ENCODE measurements around the gene SIAH3. TPM values are rescaled to one million over a fixed set of nuclear protein-coding genes. Genes with fewer than 3 reads are reported as not detected.
"Not testable (repeated sequence)": the region's sequence is repeated elsewhere in the genome, so short reads cannot be mapped to it uniquely, and the experiment has no call there.

SIAH3 gene
- total and polyA plus RNA-seq, 4 donors: 3.5 to 15.1 (median 12.4) TPM

DNA sequence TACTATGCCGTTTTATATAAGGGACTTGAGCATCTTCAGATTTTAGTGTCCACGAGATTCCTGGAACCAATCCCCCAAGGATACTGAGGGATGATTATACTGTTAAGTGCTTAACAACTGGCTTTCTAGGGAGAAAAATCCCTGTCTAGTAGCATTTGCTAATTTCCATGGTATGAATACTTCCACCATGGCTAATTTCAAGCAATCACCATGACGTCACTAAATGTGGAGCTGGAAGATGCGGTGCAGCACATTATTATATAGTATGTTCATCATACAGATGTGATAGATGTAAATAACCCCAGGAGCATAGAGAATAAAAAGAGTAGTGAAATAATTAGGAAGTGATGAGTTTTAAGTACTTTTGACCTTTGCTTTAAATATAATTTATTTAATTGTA lies 72.7 kb downstream of the SIAH3 start:
- Histone ChIP-seq H3K27me3 (ENCODE audit: control insufficient read depth, insufficient read depth, low read length) (no peaks in the 10 kb centered on the region), H3K27ac (ENCODE audit: low read depth, low read length) (no peak overlapping the region), H3K4me1 (ENCODE audit: control insufficient read depth, insufficient read depth, low read length) (peaks cover 16% of the 10 kb centered on the region), H3K4me3 (ENCODE audit: low read depth, low read length) (no peak overlapping the region), H3K36me3 (ENCODE audit: control insufficient read depth, insufficient read depth, low read length) (peaks cover 7% of the 10 kb centered on the region), H3K9me3 (ENCODE audit: control insufficient read depth, insufficient read depth, low read length) (no peaks in the 10 kb centered on the region)
- WGBS (ENCODE audit: insufficient coverage): no CpG with 5 or more reads among the region's 4 CpGs
- DNase-seq (ENCODE audit: low read depth in 4 of 6, low spot score in 6 of 6): no peak

DNA sequence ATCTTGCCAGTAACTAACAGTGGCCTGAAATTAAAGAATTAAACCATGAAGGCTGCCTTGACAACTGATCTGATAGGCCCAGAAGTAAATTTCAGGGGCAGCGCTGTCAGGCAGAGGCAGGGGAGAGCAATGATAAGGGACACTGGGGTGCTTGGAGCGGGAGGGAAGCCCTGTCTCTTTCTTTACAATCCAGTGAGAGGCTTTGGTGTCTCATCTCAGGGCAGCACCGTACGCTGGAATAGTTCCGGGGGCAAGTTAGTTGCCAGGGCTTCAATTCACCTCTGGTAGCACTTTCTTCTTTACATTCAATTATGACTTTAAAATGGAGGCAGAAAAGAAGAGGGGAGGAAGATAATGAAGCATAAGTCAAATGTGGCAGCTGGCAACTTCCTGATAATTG lies 74.8 kb downstream of the SIAH3 start:
- Histone ChIP-seq H3K4me1 (ENCODE audit: control insufficient read depth, insufficient read depth, low read length) (peaks cover 11% of the 10 kb centered on the region), H3K9me3 (ENCODE audit: control insufficient read depth, insufficient read depth, low read length) (no peaks in the 10 kb centered on the region), H3K27ac (ENCODE audit: low read depth, low read length) (no peak overlapping the region), H3K4me3 (ENCODE audit: low read depth, low read length) (no peak overlapping the region), H3K36me3 (ENCODE audit: control insufficient read depth, insufficient read depth, low read length) (no peaks in the 10 kb centered on the region), H3K27me3 (ENCODE audit: control insufficient read depth, insufficient read depth, low read length) (no peaks in the 10 kb centered on the region)
- DNase-seq (ENCODE audit: low read depth in 4 of 6, low spot score in 6 of 6): no peak
- WGBS (ENCODE audit: insufficient coverage): 62% methylated on average over 2 of the region's 5 CpGs

DNA sequence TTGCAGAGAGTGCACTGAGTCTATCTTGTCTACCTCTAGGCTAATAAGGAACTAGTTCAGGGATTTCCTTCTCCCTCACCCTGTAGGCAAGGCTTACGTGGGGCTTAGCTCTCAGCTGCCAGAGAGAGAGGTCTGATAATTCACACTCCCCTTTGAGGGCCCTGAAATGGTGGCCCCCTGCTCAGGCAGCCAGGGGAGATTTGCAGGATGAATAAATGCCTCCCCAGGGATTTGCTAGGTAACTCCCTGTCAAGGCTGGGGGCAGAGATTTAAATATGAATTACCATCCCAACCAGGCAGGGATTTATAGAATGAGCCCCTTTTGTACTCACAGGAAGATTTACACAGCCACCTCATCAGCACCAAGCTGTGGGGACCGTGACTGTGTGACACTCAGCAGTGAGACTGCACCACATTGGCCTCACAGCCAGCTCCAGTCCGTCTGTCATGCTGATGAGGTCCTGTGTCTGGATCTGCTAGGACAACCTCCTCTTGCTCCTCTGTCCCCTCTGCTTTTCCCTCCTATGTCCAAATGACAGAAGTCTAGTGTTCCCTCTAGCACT lies 76.1 kb downstream of the SIAH3 start:
- H3K4me3 ChIP-seq (ENCODE audit: low read depth, low read length): no peak overlapping the region
- no peak overlapping the region for H3K27ac ChIP-seq (ENCODE audit: low read depth, low read length)
- no peaks in the 10 kb centered on the region for H3K36me3 ChIP-seq (ENCODE audit: control insufficient read depth, insufficient read depth, low read length)
- H3K4me1 ChIP-seq (ENCODE audit: control insufficient read depth, insufficient read depth, low read length): peaks cover 5% of the 10 kb centered on the region
- WGBS (ENCODE audit: insufficient coverage): 53% methylated on average over 3 of the region's 3 CpGs
- no peaks in the 10 kb centered on the region for H3K9me3 ChIP-seq (ENCODE audit: control insufficient read depth, insufficient read depth, low read length)
- H3K27me3 ChIP-seq (ENCODE audit: control insufficient read depth, insufficient read depth, low read length): no peaks in the 10 kb centered on the region
- no peak for DNase-seq (ENCODE audit: low read depth in 4 of 6, low spot score in 6 of 6)

DNA sequence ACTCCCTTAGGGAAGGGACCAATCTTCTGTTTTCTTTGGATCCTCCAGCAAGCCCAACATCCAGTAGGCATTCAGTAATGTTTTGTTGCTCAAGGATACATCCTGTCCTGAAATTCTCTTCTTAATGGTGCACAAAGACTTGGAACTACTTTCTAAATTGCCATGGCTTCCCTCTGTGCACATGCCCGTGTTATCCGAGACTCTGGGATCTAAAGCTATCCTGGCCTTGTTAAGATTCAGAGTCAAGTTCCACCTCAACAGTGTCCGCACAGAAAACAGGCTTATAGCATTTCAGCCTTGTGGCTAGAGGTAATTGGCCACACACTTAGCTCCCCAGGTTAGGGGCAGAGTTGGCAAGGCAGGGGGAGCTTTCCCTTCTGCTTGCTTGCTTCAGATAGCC lies 77.6 kb downstream of the SIAH3 start:
- 78% methylated on average over 2 of the region's 3 CpGs for WGBS (ENCODE audit: insufficient coverage)
- Histone ChIP-seq H3K4me3 (ENCODE audit: low read depth, low read length) (no peak overlapping the region), H3K36me3 (ENCODE audit: control insufficient read depth, insufficient read depth, low read length) (no peaks in the 10 kb centered on the region), H3K4me1 (ENCODE audit: control insufficient read depth, insufficient read depth, low read length) (peaks cover 5% of the 10 kb centered on the region), H3K27me3 (ENCODE audit: control insufficient read depth, insufficient read depth, low read length) (no peaks in the 10 kb centered on the region), H3K27ac (ENCODE audit: low read depth, low read length) (no peak overlapping the region), H3K9me3 (ENCODE audit: control insufficient read depth, insufficient read depth, low read length) (no peaks in the 10 kb centered on the region)
- no peak for DNase-seq (ENCODE audit: low read depth in 4 of 6, low spot score in 6 of 6)

DNA sequence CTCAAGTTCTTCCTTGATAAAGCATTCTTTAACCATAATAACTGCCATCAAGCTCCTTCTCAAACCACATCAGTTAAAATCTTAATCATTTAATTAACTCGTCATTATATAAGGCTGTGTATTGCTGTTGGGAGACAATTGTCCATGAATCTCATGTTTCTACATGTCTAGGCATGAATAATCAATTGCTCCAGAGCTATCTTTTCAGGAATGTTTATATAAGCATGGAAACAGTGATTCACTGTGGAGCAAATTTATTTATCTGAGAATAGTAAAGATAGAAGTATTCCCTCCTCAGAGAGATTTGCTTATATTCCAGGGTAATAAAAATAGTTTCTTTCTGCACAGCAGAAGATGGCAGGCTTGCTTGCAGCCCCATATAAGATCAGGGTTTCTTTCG lies 78.3 kb downstream of the SIAH3 start:
- H3K4me3 ChIP-seq (ENCODE audit: low read depth, low read length): no peak overlapping the region
- no peak for DNase-seq (ENCODE audit: low read depth in 4 of 6, low spot score in 6 of 6)
- 90% methylated on average over 1 of the region's 2 CpGs for WGBS (ENCODE audit: insufficient coverage)
- no peaks in the 10 kb centered on the region for H3K9me3 ChIP-seq (ENCODE audit: control insufficient read depth, insufficient read depth, low read length)
- no peaks in the 10 kb centered on the region for H3K27me3 ChIP-seq (ENCODE audit: control insufficient read depth, insufficient read depth, low read length)
- peaks cover 5% of the 10 kb centered on the region for H3K4me1 ChIP-seq (ENCODE audit: control insufficient read depth, insufficient read depth, low read length)
- no peak overlapping the region for H3K27ac ChIP-seq (ENCODE audit: low read depth, low read length)
- no peaks in the 10 kb centered on the region for H3K36me3 ChIP-seq (ENCODE audit: control insufficient read depth, insufficient read depth, low read length)

DNA sequence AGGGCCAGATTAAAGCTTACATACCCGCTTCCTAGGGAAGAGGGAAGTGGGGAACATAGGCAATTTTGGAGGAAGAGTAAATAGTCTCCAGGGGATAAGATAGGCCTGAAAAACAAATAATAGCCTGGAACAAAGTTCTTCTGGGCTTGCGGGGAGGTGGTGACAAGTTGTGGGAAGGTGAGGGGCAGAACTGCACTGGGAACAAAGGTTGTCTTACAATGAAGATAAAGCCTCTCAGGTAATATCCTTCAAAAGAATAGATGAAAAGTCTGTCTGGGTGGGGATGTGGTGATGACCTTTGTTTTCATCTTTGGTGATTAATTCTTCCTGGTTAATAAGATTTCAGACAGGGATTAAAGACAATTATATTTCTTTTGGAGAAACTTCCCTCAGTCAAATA lies 80.7 kb downstream of the SIAH3 start:
- Histone ChIP-seq H3K27me3 (ENCODE audit: control insufficient read depth, insufficient read depth, low read length) (no peaks in the 10 kb centered on the region), H3K36me3 (ENCODE audit: control insufficient read depth, insufficient read depth, low read length) (no peaks in the 10 kb centered on the region), H3K27ac (ENCODE audit: low read depth, low read length) (no peak overlapping the region), H3K4me1 (ENCODE audit: control insufficient read depth, insufficient read depth, low read length) (peaks cover 5% of the 10 kb centered on the region), H3K4me3 (ENCODE audit: low read depth, low read length) (no peak overlapping the region), H3K9me3 (ENCODE audit: control insufficient read depth, insufficient read depth, low read length) (no peaks in the 10 kb centered on the region)
- no peak for DNase-seq (ENCODE audit: low read depth in 4 of 6, low spot score in 6 of 6)
- WGBS (ENCODE audit: insufficient coverage): 86% methylated on average over 2 of the region's 2 CpGs

DNA sequence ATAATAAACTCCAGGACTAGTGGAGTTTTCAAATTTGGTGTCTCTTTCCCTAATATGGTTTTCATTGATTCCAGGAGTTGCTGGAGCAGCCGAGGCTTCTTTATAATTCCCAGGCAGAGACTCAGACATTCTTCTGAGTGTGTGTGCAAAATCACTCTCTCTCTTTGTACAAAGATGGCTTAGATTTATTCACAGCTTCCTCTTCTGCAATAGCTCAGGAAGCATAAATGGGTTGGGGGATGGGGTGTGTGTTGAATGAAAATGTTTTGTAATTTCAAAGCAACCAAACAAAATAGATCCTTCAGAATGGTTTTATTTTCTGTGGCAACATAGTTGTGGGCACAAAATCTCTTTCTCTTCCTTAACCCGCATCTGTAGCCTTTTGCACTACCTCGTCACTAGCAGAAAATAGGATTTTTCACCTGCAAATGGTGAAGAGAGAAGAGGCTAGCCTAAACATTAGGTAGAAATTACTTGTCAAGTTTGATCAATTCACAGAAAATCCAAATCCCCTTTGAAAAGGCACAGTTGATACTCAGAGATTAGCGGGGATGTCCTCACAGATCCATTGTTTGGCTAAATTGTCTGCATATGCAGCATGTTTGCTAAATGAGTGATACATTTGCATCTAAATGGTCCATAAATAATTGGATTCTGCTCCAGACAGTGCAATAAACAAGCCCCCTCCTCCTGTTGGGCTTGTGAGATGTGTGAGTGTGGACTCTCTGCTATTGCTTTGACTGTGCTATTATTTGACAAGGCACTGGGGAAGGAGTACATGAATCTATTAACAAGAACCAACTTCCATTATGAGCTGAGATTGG lies 82.7 kb downstream of the SIAH3 start:
- no peak overlapping the region for H3K27ac ChIP-seq (ENCODE audit: low read depth, low read length)
- H3K4me1 ChIP-seq (ENCODE audit: control insufficient read depth, insufficient read depth, low read length): no peaks in the 10 kb centered on the region
- DNase-seq (ENCODE audit: low read depth in 4 of 6, low spot score in 6 of 6): peak in 3 of 6 donors; percentile 29 to 95 (median 69)
- H3K4me3 ChIP-seq (ENCODE audit: low read depth, low read length): no peak overlapping the region
- H3K36me3 ChIP-seq (ENCODE audit: control insufficient read depth, insufficient read depth, low read length): no peaks in the 10 kb centered on the region
- WGBS (ENCODE audit: insufficient coverage): 0% methylated on average over 1 of the region's 4 CpGs
- no peaks in the 10 kb centered on the region for H3K27me3 ChIP-seq (ENCODE audit: control insufficient read depth, insufficient read depth, low read length)
- no peaks in the 10 kb centered on the region for H3K9me3 ChIP-seq (ENCODE audit: control insufficient read depth, insufficient read depth, low read length)

DNA sequence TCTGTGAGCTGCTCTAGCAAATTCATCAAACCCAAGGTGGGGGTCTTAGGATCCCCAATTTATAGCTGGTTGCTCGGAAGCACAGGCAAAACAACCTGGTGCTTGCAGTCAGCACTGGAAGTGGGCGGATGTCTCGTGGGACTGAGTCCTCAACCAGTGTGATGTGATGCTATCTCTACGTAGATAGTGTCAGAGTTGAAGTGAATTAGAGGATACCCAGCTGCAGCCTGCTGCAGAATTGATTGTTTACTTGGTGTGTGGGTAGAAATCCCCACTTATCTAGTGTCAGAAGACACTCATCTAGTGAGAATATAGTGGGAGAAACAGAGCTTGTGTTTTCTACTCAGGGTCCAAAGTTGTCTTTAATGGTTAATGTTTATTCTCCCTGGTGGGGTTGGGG lies 86.1 kb downstream of the SIAH3 start:
- Histone ChIP-seq H3K4me1 (ENCODE audit: control insufficient read depth, insufficient read depth, low read length) (no peaks in the 10 kb centered on the region), H3K36me3 (ENCODE audit: control insufficient read depth, insufficient read depth, low read length) (no peaks in the 10 kb centered on the region), H3K27me3 (ENCODE audit: control insufficient read depth, insufficient read depth, low read length) (no peaks in the 10 kb centered on the region), H3K4me3 (ENCODE audit: low read depth, low read length) (no peak overlapping the region), H3K27ac (ENCODE audit: low read depth, low read length) (no peak overlapping the region), H3K9me3 (ENCODE audit: control insufficient read depth, insufficient read depth, low read length) (no peaks in the 10 kb centered on the region)
- 93% methylated on average over 3 of the region's 4 CpGs for WGBS (ENCODE audit: insufficient coverage)
- DNase-seq (ENCODE audit: low read depth in 4 of 6, low spot score in 6 of 6): no peak

DNA sequence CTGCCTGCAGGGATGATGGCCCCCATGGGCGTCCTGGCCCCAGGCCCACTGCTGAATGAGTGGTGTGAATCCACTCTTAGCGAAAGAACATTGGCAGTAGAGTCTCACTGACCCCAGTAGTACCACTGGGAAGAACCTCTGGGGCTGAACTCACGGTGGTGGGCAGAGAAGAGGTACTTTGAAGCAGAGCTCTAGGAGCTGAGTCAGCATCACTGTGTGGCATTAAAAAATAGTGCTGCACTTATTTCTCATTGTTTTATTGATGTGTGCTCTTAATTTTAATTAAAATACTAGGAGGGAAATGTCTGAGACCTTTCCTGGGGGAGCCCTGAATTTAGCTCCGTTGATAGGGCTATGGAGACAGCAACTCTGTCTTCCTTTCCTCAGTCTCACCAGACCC lies 88.1 kb downstream of the SIAH3 start:
- H3K27ac ChIP-seq (ENCODE audit: low read depth, low read length): no peak overlapping the region
- H3K36me3 ChIP-seq (ENCODE audit: control insufficient read depth, insufficient read depth, low read length): no peaks in the 10 kb centered on the region
- no peaks in the 10 kb centered on the region for H3K27me3 ChIP-seq (ENCODE audit: control insufficient read depth, insufficient read depth, low read length)
- no peak for DNase-seq (ENCODE audit: low read depth in 4 of 6, low spot score in 6 of 6)
- no peaks in the 10 kb centered on the region for H3K9me3 ChIP-seq (ENCODE audit: control insufficient read depth, insufficient read depth, low read length)
- H3K4me3 ChIP-seq (ENCODE audit: low read depth, low read length): no peak overlapping the region
- no peaks in the 10 kb centered on the region for H3K4me1 ChIP-seq (ENCODE audit: control insufficient read depth, insufficient read depth, low read length)
- WGBS (ENCODE audit: insufficient coverage): 74% methylated on average over 3 of the region's 4 CpGs

DNA sequence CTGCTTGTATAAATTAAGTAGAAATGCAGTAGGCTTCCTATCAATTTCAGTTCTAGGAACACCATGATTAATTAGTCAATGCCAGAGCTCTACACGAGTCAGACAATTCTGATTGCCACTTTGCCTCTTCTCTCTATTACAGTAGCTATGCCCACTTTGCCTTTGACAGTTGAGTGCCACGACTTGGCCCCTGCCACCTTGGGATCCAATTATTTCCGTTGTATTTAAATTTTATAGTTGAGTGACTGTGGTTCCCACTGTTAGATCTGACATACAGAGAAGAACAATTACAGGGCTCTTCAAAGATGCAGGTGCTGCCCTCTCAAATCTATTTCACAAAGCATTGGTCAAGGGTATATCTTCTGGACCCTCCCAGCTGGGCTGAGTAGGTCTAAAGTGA lies 94.0 kb downstream of the SIAH3 start:
- DNase-seq (ENCODE audit: low read depth in 4 of 6, low spot score in 6 of 6); H3K9me3 ChIP-seq (ENCODE audit: control insufficient read depth, insufficient read depth, low read length); H3K4me1 ChIP-seq (ENCODE audit: control insufficient read depth, insufficient read depth, low read length); H3K4me3 ChIP-seq (ENCODE audit: low read depth, low read length); H3K27me3 ChIP-seq (ENCODE audit: control insufficient read depth, insufficient read depth, low read length); H3K27ac ChIP-seq (ENCODE audit: low read depth, low read length); H3K36me3 ChIP-seq (ENCODE audit: control insufficient read depth, insufficient read depth, low read length): not testable (repeated sequence)
- 80% methylated on average over 1 of the region's 3 CpGs for WGBS (ENCODE audit: insufficient coverage)

Data from spinal cord (tissue), 10 donors.